GM12873 (cell line): Measurements from ENCODE around the gene PRKN.

Experiments
- TF ChIP-seq, protein P1 (sequence below): IDR thresholded peaks from 2 replicates; pipeline ENCODE4 v1.5.1; 2012; ENCODE audit warnings: low read depth, mild to moderate bottlenecking, moderate library complexity, low read length, control low read depth; ENCODE audit not compliant: insufficient read depth; ENCODE audit errors: missing control alignments

PRKN gene

DNA sequence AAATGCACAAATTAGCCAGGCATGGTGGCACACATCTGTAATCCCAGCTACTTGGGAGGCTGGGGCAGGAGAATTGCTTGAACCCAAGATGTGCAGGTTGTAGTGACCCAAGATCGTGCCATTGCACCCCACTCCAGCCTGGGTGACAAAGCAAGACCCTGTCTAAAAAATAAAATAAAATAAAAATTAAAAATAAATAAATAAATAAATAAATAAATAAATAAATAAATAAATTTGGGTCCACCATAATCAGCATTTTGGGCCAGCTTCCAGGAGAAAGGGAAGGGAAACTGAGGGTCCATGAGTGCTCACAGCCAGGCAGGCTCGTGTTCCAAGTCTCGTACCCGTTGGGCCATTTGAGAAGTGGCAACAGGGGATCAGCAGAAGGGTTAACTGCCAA is 1322.1 kb downstream of the PRKN start:
- TF ChIP-seq, protein P1, sequence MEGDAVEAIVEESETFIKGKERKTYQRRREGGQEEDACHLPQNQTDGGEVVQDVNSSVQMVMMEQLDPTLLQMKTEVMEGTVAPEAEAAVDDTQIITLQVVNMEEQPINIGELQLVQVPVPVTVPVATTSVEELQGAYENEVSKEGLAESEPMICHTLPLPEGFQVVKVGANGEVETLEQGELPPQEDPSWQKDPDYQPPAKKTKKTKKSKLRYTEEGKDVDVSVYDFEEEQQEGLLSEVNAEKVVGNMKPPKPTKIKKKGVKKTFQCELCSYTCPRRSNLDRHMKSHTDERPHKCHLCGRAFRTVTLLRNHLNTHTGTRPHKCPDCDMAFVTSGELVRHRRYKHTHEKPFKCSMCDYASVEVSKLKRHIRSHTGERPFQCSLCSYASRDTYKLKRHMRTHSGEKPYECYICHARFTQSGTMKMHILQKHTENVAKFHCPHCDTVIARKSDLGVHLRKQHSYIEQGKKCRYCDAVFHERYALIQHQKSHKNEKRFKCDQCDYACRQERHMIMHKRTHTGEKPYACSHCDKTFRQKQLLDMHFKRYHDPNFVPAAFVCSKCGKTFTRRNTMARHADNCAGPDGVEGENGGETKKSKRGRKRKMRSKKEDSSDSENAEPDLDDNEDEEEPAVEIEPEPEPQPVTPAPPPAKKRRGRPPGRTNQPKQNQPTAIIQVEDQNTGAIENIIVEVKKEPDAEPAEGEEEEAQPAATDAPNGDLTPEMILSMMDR = no peak

DNA sequence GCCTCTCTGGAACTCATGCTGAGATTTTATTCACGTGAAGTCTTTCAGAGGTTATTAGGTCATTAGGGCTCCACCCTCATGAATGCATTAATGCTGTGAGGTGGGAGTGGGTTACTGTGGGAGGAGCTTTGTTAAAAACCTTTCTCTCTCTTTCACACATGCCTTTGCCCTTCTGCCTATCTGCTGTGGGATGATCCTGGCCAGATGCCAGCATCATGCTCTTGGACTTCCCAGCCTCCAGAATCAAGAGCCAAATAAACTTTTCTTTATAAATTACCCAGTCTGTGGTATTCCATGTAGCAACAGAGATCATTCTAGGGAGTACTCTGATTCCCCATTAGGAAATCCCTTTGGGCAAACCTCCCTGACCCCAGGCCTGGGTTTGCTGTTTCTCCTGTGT is 1323.8 kb downstream of the PRKN start:
- TF ChIP-seq, protein P1 = no peak

GRCh38 chr6:161401587-161402309 is 1325.8 kb downstream of the PRKN start:
- TF ChIP-seq, protein P1 = no peak

- TF ChIP-seq, protein P1 = no peak
Measured at GRCh38 chr6:161400671-161401070, 1326.9 kb downstream of the PRKN start.

DNA sequence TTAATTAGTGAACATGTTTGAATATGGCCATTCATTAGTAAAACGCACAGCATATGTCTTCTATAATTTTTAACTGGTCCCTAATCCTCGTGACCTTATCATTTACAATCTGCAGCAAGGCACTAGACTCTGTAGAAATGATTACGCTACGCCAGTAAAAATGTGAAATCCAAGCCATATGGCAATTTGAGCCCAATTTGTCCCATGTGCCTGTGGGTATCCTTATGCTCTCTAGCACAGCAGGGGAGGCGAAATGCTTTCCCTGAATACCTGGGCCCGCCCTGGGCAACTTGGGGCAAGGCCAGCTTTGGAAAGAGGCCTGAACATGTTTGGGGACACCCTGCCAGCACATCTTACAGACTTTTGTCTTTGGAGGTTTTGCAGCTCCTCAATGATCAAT is 1331.0 kb downstream of the PRKN start:
- TF ChIP-seq, protein P1 = no peak

GRCh38 chr6:161395716-161396231 is 1331.8 kb downstream of the PRKN start:
- TF ChIP-seq, protein P1 = no peak

DNA sequence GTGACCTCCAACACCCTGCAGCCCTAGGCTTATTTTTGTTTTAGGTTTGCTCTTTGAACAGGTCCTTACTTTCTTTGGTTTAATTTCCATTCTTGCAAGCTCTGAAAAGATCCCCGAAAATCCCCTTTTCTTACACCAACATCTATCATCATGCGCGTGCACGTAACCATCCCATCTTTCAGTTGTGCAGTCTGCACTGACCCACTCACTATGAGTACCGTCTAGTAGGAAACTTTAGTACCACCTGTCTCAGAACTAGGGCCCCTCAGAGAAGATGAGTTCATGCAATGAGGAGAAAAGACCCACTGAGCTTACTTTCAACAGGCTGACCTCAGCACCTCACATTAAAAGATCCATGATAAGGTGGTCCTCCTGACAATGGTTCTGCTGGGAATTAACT is 1333.1 kb downstream of the PRKN start:
- TF ChIP-seq, protein P1 = no peak
